ENCODE results near the gene MSRB1.

MSRB1 gene

DNA sequence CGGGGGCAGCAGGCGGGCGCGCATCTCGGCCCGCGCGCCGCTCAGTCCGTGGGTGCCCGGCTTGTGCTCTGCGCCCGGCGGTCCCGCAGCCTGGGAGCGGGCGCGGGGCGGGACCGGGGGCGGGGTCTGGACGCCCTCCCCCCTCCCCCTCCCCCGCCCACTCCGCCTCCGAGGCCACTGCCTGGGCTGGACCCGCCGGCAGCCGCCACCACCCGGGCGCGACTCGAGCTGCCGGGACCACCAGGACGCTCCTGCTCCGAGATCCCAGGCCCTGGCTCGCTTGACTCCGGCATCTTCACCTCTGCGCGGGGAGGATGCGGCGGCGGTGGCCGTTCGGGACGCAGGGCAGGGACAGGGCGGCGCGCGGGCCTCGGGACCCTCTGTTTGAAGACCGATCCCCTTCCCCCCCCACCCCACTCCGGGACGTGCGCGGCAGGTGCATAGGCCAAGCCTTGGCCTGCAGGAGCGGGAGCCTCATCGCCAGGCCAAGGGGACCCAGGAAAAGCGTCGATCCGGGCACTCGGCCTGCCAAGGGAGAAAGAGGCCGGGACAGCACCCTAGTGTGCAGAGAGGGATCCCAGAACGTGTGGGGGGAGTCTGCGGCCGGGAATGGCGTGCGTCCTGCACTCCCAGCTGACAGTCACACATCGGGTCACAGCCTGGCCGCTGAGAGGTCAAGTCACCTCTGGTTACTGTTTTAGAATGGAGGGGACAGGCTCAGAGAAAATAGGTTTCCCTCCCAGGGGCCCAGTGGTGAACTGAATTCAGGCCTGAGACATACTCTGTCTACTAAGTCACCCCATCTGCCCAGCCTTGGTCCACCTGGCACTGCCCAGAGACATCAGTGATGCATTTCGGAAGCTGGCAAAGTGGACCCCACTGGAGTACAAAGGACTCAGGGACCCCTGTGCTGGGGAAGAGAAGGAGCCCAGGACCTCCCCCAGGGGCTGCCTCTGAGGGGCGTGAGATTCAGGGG is 24.4 kb downstream of the MSRB1 start, which contains the start of gene HS3ST6:
Gene HS3ST6, minus strand, starts transcription at position 65 of the 976 bp plus-strand sequence. CDS start 92 bp downstream, outside the sequence.
- no peak for DNase-seq (ENCODE audit: low read depth, low spot score)

DNA sequence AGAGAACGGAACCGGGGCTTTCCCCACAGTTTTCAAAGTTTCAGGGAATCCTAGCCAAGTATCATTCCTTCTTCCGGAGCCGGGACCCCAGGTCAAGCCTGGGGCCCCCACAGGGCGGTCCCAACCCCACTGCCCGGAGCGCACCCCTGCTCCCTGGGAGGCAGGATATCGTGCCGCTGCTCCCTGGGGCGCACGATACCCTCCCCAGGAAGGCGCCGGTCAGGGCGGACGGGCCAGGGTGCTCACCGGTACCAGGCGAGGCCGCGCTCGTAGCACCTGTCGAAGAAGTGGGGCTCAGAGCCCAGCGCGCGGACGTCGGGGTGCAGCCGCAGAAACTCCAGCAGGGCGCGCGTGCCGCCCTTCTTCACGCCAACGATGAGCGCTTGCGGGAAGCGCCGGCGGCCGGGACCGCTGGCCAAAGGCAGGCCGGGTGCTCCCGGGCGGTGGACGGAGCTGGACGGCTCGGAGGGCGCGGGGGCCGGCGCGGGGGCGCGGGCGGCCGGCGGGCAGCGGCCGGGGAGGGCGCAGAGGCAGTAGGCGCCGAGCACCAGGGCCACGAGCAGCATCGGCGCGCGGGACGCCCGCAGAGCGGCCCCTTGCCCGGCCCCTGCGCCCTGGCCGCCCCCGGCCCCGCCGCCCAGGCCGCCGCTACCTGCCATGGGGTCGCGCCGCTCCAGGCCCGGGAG is 25.2 kb downstream of the MSRB1 start:
- DNase-seq (ENCODE audit: low read depth, low spot score) = no peak

DNA sequence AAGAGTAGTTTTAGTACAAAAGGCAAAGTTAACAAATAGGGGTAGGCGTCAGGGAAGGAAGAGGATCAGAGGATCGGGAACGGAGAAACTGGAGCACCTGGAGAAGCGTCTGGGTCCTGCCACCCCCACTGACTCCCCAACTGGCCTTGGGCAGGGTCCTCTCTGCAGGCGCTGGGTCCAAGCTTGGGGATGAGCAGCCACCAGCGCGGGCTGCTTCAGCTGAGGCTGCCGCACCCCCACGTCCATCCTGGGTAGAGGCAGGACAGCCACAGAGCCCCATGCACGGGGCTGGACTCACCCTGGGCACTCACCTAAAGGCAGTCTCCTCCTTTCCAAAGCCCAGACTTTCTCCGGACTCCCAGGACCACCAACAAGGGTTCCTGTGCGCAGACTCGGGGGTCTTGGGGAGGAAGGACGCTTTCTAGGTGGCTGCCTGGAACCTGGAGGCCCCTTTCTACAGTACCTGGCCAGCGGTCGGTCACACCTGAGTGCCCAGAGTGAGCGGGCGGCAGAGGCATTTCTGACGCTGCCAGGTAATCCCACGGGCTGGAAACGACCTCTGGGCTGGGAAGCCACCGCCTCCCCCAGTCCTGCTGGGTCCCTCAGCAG is 25.8 kb downstream of the MSRB1 start:
- DNase-seq (ENCODE audit: low read depth, low spot score) = no peak

DNA sequence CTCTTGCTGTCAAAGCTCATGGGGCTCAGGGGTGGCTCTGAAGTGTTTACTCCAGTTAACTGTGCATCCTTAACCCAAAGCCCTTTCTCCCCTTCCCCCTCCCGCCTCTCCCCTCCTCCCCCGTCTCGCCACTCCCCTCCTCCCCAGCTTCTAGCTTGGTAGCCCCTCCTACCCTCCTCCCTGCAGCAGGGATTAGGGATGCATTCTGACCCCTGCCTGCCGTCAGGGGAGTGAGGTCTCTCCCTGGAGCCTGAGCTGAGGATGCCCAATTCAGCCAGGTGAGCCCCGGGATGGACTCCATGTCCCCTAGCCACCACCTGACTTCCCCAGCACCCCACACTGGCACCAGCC is 26.4 kb downstream of the MSRB1 start:
- DNase-seq (ENCODE audit: low read depth, low spot score) = no peak

DNA sequence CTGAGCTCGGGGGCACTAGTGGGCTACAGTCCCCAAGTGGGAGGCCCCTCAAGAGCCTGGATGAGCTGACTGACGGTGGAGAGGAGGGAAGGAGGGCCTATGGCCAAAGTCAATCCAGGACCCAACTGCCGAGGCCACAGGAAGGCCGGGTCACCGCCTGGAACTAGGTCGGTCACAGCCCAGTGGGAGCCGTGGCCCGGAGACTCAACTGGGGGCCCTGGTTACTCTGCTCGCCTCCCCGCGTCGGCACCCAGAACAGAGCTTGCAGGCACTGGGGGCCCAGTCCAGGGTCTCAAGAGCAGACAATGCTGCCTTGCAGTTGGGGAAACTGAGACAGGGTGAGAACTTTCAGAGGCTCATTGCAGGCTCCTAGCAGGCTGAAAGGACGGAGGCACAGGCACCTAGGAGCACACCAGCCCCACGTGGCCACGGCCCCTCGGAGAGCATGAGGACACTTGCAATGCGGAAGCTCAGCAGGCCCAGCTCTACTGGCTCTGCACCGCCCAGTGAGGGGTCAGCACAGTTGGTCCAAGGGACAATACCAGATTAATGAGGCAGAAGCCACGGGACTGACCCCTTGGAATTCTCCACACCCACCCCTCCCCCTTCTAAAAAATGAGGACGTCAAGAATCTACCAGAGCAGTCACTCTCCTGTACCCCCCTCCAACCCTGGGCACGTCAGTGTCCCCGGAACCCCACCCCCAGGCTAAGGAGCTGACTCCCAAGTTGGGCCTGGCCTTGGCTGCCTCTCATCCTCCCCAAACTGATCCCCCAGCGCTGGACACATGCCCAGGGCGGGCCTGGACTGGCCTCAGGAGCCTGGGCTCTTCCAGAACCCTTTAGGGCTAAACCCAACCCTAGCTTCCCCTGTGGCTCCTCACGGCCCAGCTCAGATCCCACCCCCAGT is 27.0 kb downstream of the MSRB1 start:
- DNase-seq (ENCODE audit: low read depth, low spot score) = no peak

DNA sequence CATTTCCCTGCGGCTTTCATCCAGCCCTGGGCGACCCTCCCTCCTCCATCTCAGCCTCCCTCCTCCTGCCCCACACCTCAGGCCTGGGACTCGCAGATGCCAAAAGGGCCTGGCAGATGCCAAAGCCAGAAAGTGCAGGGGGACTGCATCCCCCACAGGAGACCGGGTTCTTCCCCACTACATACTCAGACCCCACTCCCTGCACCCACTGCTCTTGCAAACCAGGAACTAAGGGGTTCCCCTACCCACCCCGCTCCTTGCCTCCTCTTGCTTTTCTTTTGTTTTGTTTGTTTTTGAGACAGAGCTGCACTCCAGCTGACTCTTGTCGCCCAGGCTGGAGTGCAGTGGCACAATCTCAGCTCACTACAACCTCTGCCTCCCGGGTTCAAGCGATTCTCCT is 28.0 kb downstream of the MSRB1 start:
- no peak for DNase-seq (ENCODE audit: low read depth, low spot score)

DNA sequence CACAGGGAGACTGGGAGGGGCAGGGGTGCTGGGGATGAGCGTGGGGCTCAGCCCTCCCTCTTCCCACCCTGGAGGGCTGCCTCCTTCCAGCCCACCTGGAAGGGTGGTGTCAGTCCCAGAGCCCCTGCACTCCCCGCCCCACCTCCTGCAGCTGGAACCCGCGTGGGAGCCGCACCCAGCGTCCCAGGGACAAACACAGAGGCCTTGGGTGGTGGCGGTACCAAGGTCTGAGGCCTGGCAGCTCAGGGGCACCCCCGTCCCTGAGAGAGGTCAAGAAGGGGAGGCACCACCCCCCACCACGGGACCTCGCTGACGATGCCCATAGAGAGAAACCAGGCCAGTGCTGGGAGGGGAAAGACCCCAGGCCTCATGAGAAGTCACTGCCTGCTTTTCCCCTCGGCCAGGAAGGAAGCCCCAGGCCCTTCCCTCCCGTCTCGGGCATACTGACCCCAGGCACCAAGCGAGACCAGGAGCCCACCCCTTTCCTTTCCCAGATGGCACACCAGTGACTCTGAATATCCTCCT is 28.9 kb downstream of the MSRB1 start:
- no peak for DNase-seq (ENCODE audit: low read depth, low spot score)

DNA sequence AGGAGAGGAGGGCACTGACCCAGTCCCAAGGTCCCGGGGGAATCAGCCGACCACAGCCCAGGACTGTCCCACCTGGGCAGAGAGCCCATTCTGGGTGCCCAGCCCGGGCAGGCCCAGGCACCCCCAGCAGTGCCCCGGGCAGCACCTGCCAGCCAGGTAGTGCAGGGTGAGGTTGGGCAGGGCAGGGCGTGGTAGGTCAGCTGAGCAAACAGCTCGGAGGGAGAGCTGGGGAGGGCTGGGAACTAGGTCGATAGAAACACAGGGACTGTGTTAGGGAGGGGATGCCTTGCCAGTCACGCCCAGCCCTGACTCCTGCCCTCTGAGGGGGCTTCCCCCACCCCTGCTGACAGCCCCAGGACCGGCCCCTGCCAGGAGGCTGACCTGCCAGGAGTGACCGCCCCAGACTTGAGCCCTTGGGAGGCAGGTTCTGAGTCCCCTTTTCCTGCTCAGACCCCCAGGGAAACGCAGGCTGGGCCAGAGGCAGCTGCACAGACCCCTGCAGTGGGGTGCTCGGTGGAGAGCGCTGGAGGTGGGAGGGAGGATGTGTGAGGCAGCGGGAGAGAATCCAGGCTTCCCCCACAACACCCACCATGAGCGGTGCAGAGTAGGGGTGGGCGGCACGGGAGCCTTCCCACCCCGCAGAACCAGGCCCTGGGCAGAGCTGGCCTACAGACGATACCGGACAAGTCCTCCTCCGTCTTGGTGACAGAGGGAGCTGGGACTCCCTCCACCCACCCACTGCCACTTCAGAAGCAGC is 29.5 kb downstream of the MSRB1 start:
- no peak for DNase-seq (ENCODE audit: low read depth, low spot score)

DNA sequence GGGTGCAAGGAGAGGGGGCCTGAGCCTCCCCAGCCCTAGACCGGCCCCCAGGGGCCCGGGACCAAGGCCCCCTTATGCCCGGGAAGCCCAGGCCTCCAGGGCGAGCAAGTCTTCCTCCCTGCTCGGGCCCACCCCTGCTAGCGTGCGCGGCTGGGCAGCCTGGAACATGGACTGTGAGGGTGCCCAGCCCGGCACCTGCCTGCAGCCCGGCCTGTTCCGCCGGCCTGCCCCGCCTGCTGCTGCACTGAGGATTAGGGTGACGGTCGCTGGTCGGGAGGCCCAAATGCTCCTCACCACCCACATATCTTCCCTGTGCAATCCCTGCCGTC is 30.8 kb downstream of the MSRB1 start:
- DNase-seq (ENCODE audit: low read depth, low spot score) = no peak

DNA sequence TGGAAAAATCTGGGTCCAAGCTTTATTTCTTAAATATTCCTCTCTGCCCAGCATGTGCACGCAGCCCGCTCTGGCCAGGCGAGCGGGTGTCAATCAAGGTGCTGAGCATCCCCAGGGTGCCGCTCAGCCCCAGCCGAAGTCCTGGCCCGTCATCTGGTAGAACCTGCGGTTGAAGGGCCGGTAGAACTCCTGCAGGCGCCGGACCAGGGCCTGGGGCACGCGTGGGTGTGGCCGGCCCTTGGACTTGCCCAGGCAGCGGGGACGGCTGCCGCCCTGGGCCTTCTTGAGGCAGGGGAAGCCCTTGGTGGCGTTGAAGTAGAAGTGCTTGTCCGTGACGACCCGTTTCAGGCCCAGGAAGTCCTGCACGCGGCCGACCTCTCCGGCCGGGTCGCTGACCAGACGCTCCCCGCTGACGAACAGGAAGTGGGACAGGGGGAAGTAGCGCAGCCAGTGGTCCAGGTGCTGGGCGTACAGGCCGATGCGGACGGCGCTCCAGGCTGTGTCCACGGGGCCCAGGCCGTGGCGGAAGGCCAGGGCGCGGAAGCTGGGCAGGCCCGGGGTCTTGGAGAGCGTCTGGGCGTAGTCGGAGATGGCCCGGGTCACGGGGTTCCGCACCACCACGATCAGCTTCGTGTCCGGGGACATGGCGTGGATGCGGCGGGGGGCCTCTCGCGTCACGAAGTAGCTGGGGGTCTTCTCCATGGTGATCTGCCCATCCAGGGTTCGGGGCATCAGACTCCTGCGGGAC is 31.4 kb downstream of the MSRB1 start:
- DNase-seq (ENCODE audit: low read depth, low spot score) = no peak

DNA sequence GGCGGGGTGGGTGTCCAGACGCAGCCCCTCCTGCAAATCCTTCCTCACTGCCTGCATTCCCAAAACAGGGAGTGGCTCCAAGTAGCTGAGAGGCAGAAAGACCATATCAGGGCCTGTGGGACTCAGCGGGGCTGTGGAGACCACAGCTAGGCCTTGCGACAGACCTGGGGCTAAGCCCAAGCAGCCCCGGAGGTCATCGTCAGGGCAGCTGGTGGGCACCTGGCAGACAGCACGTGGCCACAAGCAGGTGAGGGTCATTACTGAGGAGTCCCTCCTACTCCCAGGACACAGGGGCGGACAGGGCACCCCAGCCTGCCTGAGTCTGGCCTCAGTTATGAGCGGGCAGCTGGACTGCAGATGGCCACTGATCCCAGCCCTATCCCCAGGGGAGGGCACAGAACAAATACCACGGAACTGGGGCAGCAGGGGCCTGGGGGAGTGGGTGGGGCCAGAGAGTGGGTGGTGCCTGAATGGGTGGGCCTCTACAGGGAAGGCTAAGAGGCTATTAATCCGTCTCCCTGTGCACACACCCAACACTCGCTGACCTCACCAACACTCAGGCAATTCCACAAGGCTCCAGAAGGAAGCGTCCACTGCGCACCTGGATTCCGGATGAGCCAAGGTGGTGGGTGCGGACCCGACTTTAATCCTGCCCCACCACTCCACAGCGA is 33.3 kb downstream of the MSRB1 start:
- DNase-seq (ENCODE audit: low read depth, low spot score) = no peak

DNA sequence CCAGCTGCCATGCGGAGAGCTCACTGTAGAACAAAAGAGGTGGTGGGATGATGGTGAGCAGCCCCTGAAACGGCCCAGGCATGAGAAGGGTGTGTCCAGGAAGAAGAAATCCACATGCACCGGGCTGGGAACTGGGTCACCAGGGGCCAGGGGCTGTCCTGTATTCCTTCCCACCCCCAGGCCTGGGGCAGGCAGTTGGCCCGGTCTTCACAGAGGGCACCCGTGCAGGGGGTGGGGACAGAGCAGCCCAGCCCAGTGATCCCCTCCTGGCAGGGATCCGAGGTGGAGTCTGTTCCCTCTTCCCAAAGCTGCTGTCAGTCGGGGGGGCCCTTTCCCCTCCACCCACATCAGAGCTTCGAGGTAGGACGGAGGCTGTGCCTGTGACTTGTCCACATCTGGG is 34.0 kb downstream of the MSRB1 start:
- DNase-seq (ENCODE audit: low read depth, low spot score) = no peak

DNA sequence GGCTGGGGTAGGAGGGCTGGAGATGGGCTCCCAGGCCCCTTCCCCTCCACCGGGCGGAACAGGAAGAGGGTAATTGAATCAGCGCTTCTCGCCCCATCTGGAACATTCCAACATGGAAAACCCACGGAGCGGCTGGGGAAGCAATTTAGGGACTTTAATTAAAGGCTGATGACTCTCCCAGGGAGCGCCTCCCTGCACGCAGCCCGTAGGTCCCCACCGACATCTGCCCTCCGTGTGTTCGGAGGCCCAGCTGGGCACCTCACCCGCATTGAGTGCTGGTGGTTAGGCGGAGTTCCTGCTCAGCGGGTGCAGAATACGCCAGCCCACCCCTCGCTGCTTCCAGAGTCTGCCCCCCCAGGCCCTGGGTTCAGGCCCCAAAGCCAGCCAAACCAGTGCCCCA is 34.8 kb downstream of the MSRB1 start:
- DNase-seq (ENCODE audit: low read depth, low spot score) = no peak

DNA sequence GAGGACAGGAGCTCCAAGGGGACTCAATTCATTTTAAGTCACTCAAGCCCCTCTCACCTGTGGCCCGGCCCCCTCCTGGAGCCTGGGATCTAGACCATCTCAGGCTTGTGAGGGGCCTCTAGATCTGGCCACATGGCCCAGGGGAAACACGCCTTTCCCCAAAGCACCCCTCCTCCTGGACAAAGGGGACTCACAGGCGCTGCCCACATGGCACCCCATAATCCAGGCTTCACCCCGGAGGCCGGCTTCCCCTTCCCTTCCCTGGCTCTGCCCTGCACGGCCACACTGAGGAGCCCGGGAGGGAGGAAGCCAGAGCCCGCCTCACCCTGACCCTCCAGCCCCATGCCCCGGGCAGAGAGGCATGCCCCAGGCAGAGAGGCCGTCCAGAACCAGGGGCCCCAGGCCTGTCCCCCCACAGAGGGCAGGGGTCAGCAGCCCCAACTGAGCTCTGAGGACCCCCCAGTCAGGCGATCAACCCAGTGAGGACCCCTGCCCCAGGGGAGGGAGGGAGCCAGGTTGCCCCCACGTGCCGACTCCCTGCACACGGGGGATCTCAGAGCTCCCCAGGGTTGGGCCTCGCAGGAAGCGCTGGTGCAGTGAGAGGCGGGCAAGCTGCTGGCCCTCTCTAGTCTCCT is 35.7 kb downstream of the MSRB1 start:
- no peak for DNase-seq (ENCODE audit: low read depth, low spot score)

DNA sequence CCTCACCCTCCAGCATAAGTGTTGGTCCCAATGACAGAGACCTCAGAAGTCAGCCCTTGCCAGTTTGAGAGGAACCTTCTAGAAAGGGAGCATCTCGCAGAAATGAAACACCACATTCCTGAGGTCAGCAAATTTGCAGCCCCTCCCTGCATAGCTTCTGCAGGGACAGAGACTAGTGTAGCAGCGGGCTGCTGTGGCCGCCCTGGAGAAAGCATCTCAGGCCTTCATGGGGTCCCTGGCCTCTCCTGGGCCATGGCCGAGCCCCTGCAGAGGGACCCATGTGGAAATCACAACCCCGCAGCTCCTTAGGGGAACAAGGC is 36.2 kb downstream of the MSRB1 start:
- DNase-seq (ENCODE audit: low read depth, low spot score) = no peak

DNA sequence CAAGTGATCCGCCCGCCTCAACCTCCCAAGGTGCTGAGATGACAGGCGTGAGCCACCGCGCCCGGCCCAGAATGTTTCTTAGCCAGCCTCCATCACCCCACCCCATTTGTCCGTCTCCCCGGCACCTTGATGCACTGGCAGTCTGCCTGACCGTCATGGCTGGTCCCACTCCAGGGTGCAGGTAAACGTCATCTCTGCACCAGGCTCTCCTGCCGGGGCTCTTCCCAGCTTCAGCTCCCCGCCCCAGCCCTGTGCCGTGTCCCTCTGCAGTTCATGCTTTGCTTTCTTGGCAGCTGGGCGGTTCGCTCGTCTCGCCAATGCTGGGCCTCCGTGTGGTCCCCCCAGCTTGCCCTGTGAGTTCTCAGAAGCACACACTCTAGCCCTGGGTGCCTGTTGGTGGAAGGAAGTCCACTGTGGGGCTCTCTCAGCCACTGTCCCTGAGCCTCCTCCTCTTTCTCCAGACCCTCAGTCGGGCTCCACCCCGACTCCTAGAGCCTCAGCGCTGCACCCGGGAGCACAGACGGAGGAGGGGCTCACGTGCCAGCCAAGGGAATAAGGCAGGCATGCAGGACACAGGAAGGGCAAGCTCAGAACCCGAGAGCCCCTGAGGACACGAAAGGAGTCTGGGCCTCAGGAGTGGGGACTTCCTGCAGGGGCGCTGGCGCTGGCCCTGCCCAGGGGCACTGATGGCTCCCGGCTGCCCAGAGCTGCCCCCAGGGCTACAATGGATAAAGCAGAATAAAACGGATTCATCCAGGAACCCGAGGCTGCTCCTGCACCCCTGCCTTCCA is 36.7 kb downstream of the MSRB1 start:
- DNase-seq (ENCODE audit: low read depth, low spot score) = no peak

DNA sequence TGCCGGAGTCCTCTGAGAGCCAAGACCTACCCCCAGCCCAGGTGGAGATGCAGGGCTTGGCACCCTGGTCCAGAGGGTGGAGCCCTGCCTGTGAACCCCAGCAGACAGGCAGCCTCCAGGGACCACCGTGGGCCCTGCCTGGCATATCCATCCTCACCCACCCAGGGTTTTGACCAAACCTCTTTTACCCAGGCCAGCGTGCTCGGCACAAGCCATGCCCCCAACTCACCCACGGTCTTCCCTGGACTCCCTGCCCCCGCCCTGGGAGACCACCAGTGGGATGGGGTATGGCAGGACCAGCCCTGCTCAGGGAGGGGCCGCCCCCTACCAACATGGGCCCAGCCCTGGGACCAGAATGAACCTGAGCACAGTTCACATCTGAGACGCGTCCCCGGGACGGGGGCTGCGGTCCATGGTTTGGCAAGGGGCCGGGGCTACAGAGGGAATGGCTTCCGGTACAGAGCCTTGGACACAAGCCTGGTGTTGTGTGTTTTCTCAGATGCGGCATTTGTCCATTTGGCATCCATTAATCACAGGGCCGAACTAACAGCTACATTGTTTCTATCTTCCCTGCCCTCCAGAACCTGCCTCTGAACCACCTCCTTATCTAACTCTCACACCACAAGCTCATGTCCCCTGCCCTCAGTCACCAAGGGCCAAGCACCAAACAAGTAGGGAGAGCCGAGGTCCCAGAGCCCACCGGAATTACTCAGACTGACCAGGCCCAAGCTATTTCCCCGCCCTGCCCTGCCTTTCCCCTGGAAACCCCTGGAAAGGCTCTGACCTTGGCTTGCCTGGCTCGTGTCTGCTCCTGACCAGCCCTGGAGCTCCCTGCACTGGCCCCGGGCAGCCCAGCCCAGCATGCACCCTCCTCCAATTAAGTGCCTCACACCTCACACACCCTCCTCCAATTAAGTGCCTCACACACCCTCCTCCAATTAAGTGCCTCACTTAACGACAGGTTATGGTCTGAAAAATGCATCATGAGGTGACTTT is 38.9 kb downstream of the MSRB1 start:
- no peak for DNase-seq (ENCODE audit: low read depth, low spot score)

Data from smooth muscle cell of the brain vasculature (primary cell).